Panc1 (cell line): ENCODE results near the gene PPARGC1A. TPM values are rescaled to one million over a fixed set of nuclear protein-coding genes. Genes with fewer than 3 reads are reported as not detected.

Source experiments
- ATAC-seq: fragments of 200-7000 bp; cut with Tn5 transposase; 2 replicates; pipeline ENCODE4 v1.9.1; 2020; ENCODE audit warnings: mild to moderate bottlenecking, moderate library complexity
- BruUV-seq: library from RNA; stranded (reverse); fragments of 400-500 nt; replicated peaks from 2 replicates; lab custom pipeline; 2021; lab: Mats Ljungman, UMichigan
- CTCF ChIA-PET: fragments of 300-600 bp; sonication (Branson Sonifier 250); formaldehyde crosslinking; loops from one replicate; lab custom pipeline; 2022; ENCODE audit warnings: antibody characterized with exemption; lab: Charles Lee
- POLR2A ChIA-PET: fragments of 300-600 bp; sonication (Branson Sonifier 250); formaldehyde crosslinking; loops from one replicate; lab custom pipeline; 2022; ENCODE audit warnings: antibody characterized with exemption; lab: Charles Lee
- DNase-seq: peaks from one replicate; pipeline ENCODE4 v3.0.0-alpha.2; 2010; ENCODE audit warnings: low read depth, low spot score
- H3K27ac ChIP-seq: 2 replicates; pipeline ENCODE4 v1.5.1; 2011; ENCODE audit warnings: mild to moderate bottlenecking, low read length, inconsistent platforms
- H3K27me3 ChIP-seq: fragments of 200-500 bp; sonication (Bioruptor generic); 2 replicates; pipeline ENCODE4 v1.6.0; 2014; ENCODE audit warnings: low read length, inconsistent platforms; ENCODE audit not compliant: control insufficient read depth, insufficient read depth
- H3K36me3 ChIP-seq: fragments of 200-500 bp; sonication (Bioruptor generic); 2 replicates; pipeline ENCODE4 v1.5.1; 2014; ENCODE audit warnings: inconsistent platforms, mild to moderate bottlenecking, low read length, moderate library complexity; ENCODE audit not compliant: control insufficient read depth, insufficient read depth
- H3K4me1 ChIP-seq: 2 replicates; pipeline ENCODE4 v1.5.1; 2011; ENCODE audit warnings: inconsistent platforms, mild to moderate bottlenecking, low read length, moderate library complexity; ENCODE audit not compliant: control insufficient read depth, insufficient read depth
- H3K4me3 ChIP-seq, 2 experiments: 2 replicates each; pipeline ENCODE4 v1.5.1; 2011 to 2012; ENCODE audit warnings: low read depth in 2 of 2, low read length in 2 of 2, mild to moderate bottlenecking in 2 of 2, inconsistent platforms in 1 of 2, moderate library complexity in 1 of 2
- H3K9me3 ChIP-seq: fragments of 200-500 bp; sonication (Bioruptor generic); 2 replicates; pipeline ENCODE4 v1.5.1; 2014; ENCODE audit warnings: low read depth, mild to moderate bottlenecking, inconsistent platforms, low read length, moderate library complexity; ENCODE audit not compliant: control insufficient read depth, insufficient read depth
- CTCF ChIP-seq: fragments of 450-650 bp; IDR thresholded peaks from 2 replicates; pipeline ENCODE4 v1.5.1; 2017; ENCODE audit warnings: mild to moderate bottlenecking
- POLR2AphosphoS5 ChIP-seq: IDR thresholded peaks from 2 replicates; pipeline ENCODE4 v1.6.1; 2012; ENCODE audit warnings: mild to moderate bottlenecking, low read depth, low read length, moderate library complexity
- SIN3A ChIP-seq: IDR thresholded peaks from 2 replicates; pipeline ENCODE4 v1.6.1; 2012; ENCODE audit warnings: low read depth, mild to moderate bottlenecking, low read length, moderate library complexity, borderline replicate concordance; ENCODE audit not compliant: insufficient read depth
- TCF7L2 ChIP-seq: IDR thresholded peaks from 2 replicates; pipeline ENCODE4 v1.6.1; 2011; ENCODE audit warnings: mild to moderate bottlenecking, low read depth, low read length, inconsistent platforms
- in situ Hi-C: cut with HindIII; loops from 2 replicates; pipeline ENCODE4 v1.10.0; 2016; ENCODE audit warnings: low sequenced_read_pairs, low pct_unique_long_range_greater_than_20kb
- intact Hi-C: fragments of 100-400 bp; cut with micrococcal nuclease; formaldehyde crosslinking; loops from one replicate; pipeline ENCODE4 v1.10.0; 2022; ENCODE audit not compliant: unreplicated experiment
- total RNA-seq: library from RNA; stranded (reverse); gene quantifications from one replicate; pipeline ENCODE4 v1.2.1, GENCODE V29; 2021; ENCODE audit not compliant: unreplicated experiment
- TF ChIP-seq, protein P1 (sequence below), 2 experiments: IDR thresholded peaks; 2 replicates each; pipeline ENCODE4 v1.6.1; 2011 to 2012; ENCODE audit warnings: low read depth in 2 of 2, control low read depth in 1 of 2, low read length in 1 of 2, mild to moderate bottlenecking in 1 of 2, moderate library complexity in 1 of 2; ENCODE audit not compliant: insufficient read depth in 1 of 2

Gene PPARGC1A
- total RNA-seq, 1 experiment from 2014 or later: 0.59 TPM

GRCh38 chr4:23754688-23755087, 135.2 kb downstream of the PPARGC1A start:
- Histone ChIP-seq H3K36me3 (no peaks in the 10 kb centered on the region), H3K9me3 (no peaks in the 10 kb centered on the region), H3K4me1 (no peaks in the 10 kb centered on the region), H3K27ac (no peak overlapping the region), H3K4me3 (no peak overlapping the region), H3K27me3 (no peaks in the 10 kb centered on the region)
- intact Hi-C loops: no loop called here
- BruUV-seq: no TSS peak
- ChIA-PET POLR2A (no interaction called here), CTCF (no interaction called here)
- no peak for ATAC-seq
- no peak for DNase-seq
- TF ChIP-seq POLR2AphosphoS5 (no peak), SIN3A (no peak), CTCF (no peak), TCF7L2 (no peak)
- TF ChIP-seq, protein P1, sequence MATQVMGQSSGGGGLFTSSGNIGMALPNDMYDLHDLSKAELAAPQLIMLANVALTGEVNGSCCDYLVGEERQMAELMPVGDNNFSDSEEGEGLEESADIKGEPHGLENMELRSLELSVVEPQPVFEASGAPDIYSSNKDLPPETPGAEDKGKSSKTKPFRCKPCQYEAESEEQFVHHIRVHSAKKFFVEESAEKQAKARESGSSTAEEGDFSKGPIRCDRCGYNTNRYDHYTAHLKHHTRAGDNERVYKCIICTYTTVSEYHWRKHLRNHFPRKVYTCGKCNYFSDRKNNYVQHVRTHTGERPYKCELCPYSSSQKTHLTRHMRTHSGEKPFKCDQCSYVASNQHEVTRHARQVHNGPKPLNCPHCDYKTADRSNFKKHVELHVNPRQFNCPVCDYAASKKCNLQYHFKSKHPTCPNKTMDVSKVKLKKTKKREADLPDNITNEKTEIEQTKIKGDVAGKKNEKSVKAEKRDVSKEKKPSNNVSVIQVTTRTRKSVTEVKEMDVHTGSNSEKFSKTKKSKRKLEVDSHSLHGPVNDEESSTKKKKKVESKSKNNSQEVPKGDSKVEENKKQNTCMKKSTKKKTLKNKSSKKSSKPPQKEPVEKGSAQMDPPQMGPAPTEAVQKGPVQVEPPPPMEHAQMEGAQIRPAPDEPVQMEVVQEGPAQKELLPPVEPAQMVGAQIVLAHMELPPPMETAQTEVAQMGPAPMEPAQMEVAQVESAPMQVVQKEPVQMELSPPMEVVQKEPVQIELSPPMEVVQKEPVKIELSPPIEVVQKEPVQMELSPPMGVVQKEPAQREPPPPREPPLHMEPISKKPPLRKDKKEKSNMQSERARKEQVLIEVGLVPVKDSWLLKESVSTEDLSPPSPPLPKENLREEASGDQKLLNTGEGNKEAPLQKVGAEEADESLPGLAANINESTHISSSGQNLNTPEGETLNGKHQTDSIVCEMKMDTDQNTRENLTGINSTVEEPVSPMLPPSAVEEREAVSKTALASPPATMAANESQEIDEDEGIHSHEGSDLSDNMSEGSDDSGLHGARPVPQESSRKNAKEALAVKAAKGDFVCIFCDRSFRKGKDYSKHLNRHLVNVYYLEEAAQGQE (IDR thresholded peaks at IDR 0.05; ENCODE audit: insufficient read depth in 1 of 2, low read depth in 2 of 2, low read length in 1 of 2): no peak
- in situ Hi-C loops: no loop called here

GRCh38 chr4:23750125-23750524, 139.7 kb downstream of the PPARGC1A start:
- H3K36me3 ChIP-seq: no peaks in the 10 kb centered on the region
- TF ChIP-seq TCF7L2: no peak
- TF ChIP-seq CTCF: no peak
- in situ Hi-C loops: no loop called here
- ChIA-PET CTCF (no interaction called here), POLR2A (interaction anchor here (0.6 kb wide), 1 partner anchor 1478 kb away, joined by 4 read pairs; no protein-coding TSS in a partner anchor)
- BruUV-seq: no TSS peak
- no peak overlapping the region for H3K4me3 ChIP-seq
- no peaks in the 10 kb centered on the region for H3K9me3 ChIP-seq
- H3K4me1 ChIP-seq: no peaks in the 10 kb centered on the region
- ATAC-seq: no peak
- no peaks in the 10 kb centered on the region for H3K27me3 ChIP-seq
- DNase-seq: no peak
- intact Hi-C loops: no loop called here
- no peak overlapping the region for H3K27ac ChIP-seq
